Right ventricle myocardium inferior (tissue), 1 donor: Measurements from ENCODE around the gene EVX2. TPM values are rescaled to one million over a fixed set of nuclear protein-coding genes. Genes with fewer than 3 reads are reported as not detected.

Experiments
- ATAC-seq: fragments of 200-7000 bp; cut with Tn5 transposase; one replicate; pipeline ENCODE4 v1.9.1; 2020; ENCODE audit warnings: mild to moderate bottlenecking, moderate library complexity
- DNase-seq: peaks from one replicate; pipeline ENCODE4 v3.0.0; 2021; ENCODE audit errors: missing footprints
- intact Hi-C: fragments of 100-400 bp; cut with DNase I; formaldehyde crosslinking; loops from one replicate; pipeline ENCODE4 v1.11.0; 2022
- total RNA-seq: library from RNA; stranded (reverse); fragmentation: NEBNext Ultra II Directional; extraction: Animal tissue kit (Norgen Biotek cat#: 25700); gene quantifications from one replicate; pipeline ENCODE4 v1.2.1, GENCODE V29; 2021
- donor health status: DM: no; HTN: yes; CAD: no; lungs with severe emphysema.

EVX2 gene
- total RNA-seq, 1 donor from 2014 or later = not detected

- no peak for ATAC-seq
- intact Hi-C loops = no loop called here
- no peak for DNase-seq
These were observed 27.5 kb upstream of the EVX2 start for GRCh38 chr2:176111309-176111663.

GRCh38 chr2:176110415-176111308 lies 26.9 kb upstream of the EVX2 start:
- intact Hi-C loops = no loop called here
- DNase-seq = no peak

GRCh38 chr2:176109946-176110345 lies 26.2 kb upstream of the EVX2 start:
- DNase-seq (no peak), ATAC-seq (no peak)
- intact Hi-C loops = no loop called here

More at GRCh38 chr2:176110415-176111308, 26.9 kb upstream of the EVX2 start:
- no peak for ATAC-seq

GRCh38 chr2:176109192-176109901 lies 25.6 kb upstream of the EVX2 start:
- ATAC-seq (no peak), DNase-seq (no peak)
- intact Hi-C loops = no loop called here

- intact Hi-C loops = no loop called here
- DNase-seq (no peak), ATAC-seq (no peak)
These were observed 24.0 kb upstream of the EVX2 start for GRCh38 chr2:176107731-176108181.

- ATAC-seq = no peak
- intact Hi-C loops = no loop called here
- no peak for DNase-seq
These were observed 23.1 kb upstream of the EVX2 start, which contains the start of gene HOXD11 for GRCh38 chr2:176106581-176107539. HOXD11 (plus strand) TSS chr2:176107280; CDS start chr2:176107356, 76 bp downstream.

- intact Hi-C loops = no loop called here
- no peak for ATAC-seq
- no peak for DNase-seq
These were observed 22.2 kb upstream of the EVX2 start for GRCh38 chr2:176105730-176106580.

- no peak for ATAC-seq
- intact Hi-C loops = no loop called here
- DNase-seq = no peak
These were observed 21.4 kb upstream of the EVX2 start for GRCh38 chr2:176105078-176105729.

GRCh38 chr2:176104316-176105077 lies 20.7 kb upstream of the EVX2 start:
- intact Hi-C loops = no loop called here
- DNase-seq = no peak
- ATAC-seq = no peak

GRCh38 chr2:176103742-176104315 lies 20.1 kb upstream of the EVX2 start:
- intact Hi-C loops = no loop called here
- ATAC-seq (no peak), DNase-seq (no peak)

- intact Hi-C loops = no loop called here
- ATAC-seq (no peak), DNase-seq (no peak)
These were observed 19.4 kb upstream of the EVX2 start for GRCh38 chr2:176103194-176103593.

- intact Hi-C loops = no loop called here
- ATAC-seq (no peak), DNase-seq (no peak)
These were observed 18.6 kb upstream of the EVX2 start for GRCh38 chr2:176102309-176102866.

GRCh38 chr2:176101842-176102241 lies 18.1 kb upstream of the EVX2 start:
- ATAC-seq = no peak
- intact Hi-C loops = no loop called here
- DNase-seq = no peak

GRCh38 chr2:176101216-176101830 lies 17.6 kb upstream of the EVX2 start:
- ATAC-seq = no peak
- no peak for DNase-seq
- intact Hi-C loops = no loop called here

- DNase-seq (no peak), ATAC-seq (no peak)
- intact Hi-C loops = no loop called here
These were observed 16.9 kb upstream of the EVX2 start for GRCh38 chr2:176100547-176101140.
